ELR (cell line): ENCODE data around the gene TYRO3.

Experiments
- DNase-seq: peaks from one replicate; pipeline ENCODE4 v3.0.0-alpha.2; 2015; ENCODE audit warnings: low read depth

Gene TYRO3

DNA sequence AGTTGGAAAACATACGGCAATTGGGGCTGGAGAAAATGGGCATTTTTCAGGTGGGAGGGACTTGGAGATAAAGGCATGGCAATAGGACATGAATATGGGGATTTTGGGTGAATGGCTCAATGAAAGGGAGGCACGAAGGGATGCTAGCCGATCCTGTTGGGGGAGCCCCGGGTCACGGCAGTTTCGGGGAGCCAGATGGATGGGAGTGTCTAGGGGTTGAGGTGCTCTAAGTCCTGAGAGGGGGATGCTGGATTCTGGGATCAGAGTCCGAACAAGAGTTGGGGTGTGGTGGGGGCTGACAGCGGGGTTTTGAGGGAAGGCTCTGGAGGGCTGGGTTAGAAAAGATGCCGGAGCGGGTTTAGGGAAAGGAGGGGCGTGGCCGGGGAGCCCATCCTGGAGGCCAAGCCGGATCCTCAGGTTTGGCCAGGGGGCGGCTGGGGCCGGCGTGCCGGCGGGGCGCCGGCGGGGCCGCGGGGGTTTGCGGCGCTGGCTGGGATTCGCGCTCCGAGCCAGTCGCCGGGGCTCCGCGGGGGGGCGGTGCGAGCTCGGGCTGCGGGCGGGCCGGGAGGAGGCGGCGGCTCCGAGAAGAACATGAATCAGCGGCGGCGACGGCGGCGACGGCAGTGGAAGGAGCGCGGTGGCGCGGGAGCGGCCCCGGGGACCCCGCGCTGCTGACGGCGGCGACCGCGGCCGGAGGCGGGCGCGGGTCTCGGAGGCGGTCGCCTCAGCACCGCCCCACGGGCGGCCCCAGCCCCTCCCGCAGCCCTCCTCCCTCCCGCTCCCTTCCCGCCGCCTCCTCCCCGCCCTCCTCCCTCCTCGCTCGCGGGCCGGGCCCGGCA, at the start of gene TYRO3:
Gene TYRO3 (plus strand): TSS at position 813 of the 839 bp plus-strand sequence. CDS start 46 bp downstream, outside the sequence.
- peak; percentile 68 for DNase-seq

DNA sequence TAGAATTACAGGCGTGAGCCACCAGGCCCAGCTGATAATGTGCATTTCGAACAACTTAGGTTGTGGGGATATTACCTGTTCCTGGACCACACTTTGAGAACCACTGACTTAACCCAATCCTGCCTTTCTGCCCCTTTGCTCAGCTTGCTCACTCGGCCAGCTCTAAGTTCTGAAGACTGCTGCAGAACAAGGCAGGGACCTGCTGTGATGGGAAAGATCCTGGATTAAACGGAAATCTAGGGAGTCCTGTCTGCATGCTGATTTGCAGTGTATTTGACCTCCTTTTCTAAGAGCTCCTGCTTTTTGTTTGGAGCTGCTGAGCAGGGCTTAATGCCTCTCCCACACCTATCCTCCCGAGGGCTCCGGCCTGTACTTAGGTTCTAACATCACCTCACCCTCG, 48.3 kb upstream of the TYRO3 start:
- DNase-seq = no peak

DNA sequence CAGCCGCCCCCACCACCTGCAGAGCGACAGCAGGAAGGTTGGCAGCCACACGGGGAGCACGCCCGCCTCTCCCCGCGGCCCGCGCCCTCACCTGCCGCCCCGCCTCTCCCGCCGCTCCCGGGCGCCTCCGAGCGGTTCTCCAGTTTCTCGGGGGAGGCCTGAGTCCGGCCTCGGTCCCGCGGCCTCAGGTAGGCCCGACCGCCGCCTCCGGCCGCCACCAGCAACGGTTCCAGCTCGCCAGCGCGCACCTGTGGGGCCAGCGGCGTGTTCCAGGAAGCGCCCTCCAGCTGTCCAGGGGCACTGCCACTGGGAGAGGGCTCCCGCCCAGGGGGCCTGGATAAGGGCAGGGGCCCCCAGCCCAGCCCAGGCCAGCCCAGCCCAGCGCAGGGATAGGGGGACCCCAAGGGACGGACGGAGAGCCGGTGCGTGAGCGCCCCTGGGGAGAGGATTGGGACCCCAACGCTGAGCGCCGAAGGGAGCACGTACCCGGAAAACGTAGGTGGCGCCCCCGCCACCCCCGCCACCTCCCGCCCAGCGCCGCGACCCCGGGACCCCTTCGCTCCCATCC, 47.6 kb upstream of the TYRO3 start:
- DNase-seq = no peak

DNA sequence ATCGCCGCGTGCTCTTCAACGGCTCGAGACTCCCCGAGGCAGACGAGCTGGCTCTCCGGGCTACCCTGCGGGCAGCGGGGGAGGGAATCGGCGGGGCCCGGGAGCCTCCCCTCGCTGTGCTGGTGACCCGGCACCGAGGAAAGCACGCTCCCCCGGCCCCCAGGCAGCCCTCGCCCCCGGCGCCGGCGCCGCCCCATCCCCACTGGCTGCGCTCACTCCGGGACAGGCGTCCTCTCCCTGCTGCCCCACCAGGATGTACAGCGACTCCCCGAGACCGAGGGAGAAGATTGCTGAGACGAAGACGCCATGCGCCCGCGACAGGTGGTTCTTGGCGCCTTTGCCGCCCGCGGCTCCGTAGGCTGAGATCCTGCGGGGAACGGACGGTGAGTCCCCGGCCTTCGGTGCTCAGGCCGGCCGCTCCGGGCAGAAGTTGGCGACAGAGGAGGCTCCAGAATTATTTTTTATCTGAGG, 47.1 kb upstream of the TYRO3 start:
- no peak for DNase-seq

DNA sequence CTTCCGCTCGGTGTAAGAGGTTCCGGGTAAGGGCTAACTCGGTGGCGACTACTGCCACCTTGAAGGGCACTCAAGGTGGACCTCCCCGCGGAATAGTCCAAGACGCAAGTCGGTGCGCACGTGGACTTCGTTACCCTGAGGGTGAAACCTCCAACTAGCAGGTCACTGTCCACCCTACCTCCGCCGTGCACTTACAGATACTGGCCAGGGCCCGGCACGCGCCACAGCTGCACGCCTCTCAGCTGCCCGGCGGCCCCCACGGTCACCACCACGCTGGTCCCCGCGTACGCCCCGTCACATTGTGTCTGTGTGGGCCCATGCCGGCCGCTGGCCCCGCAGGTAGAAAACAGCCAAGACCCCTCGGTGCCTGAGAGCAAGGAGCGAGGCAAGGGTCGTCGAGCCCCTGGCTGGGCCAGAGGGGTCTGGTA, 46.5 kb upstream of the TYRO3 start:
- no peak for DNase-seq

DNA sequence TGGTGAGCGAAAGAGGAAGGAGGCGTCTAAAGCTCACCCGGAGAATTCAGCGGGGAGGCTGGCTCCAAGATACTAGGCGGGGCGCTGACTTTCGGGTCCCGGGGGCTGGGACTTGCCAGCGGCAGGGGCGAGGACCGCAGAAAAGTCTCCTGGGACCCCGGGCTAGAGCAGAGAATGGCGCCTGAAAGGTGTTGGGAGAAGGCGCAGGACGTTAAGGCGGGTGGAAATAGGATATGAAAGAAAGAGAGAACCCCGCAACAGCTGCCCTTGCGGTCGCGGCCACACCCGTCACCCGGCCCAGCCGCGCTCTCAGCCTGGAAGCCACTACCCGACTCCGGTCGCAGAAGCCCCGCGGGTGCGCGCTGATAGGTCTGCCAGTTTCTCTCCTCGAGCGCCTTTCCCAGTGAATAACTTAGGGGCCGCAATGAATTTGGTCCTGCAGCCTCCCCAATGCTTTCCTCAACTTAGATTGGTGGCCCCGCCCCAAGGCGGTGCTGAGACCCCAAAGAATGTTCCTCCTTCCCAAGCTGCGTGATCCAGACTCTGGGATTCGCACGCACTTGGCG, 46.0 kb upstream of the TYRO3 start:
- peak; percentile 47 for DNase-seq

DNA sequence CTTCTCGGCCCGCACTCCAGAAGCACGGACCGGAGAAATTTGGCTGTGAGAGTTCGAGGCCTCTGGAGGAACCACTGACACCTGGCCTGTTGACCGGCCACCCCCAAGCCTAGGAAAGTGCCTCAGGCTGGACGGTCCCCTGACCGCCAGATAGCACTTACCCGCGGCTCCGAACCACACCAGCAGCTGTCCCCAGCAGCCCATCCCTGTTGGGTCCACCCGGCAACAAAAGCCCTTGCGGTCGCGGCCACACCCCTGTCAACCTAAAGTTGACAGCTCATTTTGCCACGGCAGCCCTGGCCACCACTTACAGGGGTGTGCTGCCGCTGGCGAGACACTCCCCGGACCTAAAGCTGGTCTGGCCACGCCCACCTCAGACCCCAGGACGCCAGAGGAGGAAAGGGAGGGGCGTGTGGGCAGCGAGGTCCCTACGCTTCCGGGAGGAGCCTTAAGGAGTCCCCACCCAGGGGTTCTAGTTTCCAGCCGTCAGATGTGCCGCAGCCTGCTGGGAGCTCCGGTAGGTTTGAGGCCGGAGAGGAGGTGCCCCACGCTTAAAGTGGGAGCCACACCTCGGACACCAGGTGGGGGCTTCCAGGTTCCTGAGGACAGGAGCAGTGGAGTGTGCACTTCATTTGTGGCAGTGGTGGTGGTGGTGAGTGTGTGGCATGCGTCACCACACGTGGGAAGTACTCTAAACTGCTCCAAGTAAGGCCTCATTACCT, 45.3 kb upstream of the TYRO3 start, which contains the start of gene LTK:
Gene LTK (minus strand): TSS at position 322 of the 722 bp plus-strand sequence. CDS start 118 bp downstream, at position 204.
- peak; percentile 26 for DNase-seq

DNA sequence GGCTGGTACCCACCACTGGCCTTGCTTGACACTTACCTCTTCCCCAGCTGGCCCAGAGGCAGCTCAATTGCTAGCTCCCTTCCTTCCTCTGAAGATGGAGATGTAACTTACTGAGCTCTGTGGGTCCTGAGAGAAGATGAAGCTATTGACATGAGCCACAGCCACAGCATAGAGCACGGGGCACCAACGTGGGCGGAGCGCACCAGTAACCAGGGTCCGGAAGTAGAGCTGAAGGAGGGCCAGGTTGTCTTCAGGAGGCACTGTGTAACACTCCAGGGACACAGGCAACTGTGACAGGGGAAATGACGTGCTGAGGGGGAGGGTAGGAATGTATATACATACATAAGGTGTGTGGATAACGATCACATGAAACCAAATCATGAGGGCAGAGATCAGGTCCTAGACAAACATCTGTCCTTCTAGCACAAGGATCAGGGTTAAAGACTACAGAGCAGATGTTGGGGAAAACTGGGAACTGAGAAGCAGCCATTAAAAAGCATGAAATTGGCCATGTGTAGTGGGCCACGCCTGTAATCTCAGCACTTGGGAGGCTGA, 41.0 kb upstream of the TYRO3 start:
- no peak for DNase-seq

DNA sequence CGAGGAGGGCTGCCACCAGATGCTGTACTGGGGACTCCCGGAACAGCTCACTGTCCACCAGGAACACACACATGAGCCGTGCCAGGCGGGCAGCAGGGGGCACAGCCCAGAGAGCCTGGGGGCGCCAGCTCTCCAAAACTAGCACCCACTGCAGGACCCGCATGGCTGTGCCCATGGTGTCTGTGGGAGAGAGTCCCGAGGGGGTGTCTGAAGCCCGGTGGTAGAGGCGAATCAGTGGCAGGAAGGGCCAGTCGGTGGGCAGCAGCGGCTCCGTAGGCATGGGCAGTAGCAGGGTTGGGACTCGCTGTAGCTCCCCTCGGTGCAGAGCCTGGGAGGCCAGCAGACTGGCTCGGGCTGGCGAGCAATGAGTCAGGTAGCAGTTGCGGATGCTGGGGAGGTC, 38.4 kb upstream of the TYRO3 start:
- no peak for DNase-seq

DNA sequence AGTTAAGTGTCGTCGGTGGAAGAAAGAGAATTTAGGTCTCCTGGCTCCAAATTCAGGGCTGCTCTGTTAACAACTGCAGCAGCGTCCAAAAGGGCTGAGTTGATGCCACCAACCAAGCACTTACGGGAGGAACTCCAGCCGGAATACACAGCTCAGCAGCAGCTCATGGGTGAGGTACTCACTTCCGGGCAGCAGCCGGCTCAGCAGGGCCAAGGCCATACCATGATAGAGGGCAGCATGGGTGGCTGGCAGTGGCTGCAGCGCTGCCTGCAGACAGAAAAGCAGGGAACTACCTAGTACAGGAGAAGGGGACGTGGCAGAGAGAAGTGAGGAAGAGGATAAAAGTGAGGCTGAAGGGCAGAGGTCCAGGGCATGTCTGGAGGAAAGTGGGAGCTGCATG, 37.4 kb upstream of the TYRO3 start:
- no peak for DNase-seq

DNA sequence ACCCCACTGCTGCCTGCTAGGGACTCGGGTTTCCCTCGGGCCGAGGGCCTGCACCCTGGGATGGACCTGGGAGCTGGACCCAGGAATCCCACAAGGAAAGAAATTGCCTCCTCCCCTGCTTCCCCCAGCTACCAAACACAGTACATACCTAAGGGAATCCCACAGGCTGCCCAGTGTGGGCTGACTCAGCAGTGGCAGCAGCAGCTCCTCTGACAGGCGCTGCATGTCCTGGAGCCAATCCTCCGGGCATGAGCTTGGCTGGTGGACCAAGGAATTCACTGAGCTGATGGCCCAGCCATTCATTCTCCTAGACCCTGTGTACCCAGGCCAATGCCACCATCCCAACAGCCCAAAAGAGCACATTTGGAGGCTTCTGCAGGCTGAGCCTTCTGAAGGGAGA, 35.9 kb upstream of the TYRO3 start:
- DNase-seq = no peak

DNA sequence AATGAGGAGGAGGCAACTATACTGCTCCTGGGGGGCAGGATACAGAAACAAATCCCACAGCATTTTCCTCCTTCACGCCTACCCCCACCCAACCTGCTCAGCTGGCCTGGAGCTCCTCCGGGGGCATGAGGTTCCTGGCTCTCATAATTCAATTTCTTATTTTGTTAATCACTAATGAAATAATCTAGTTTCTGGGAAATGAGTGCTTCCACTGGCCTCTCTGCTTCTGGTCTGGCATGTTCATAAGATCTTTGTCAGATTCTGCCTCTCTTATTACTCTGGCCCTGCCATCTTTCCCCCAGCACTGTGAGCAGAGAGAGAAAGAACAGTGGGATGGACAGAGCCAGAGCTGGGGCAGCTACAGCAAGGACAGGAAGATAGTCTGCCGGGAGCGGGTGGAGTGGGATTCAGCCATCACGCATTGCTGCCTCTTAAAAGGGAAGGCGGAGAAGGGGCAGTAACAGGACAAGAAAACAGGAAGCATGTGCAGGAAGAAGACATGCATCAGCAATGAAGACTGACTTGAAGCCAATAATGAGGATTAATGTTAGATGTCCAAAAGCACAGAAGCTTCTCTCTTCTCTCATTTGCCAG, 28.6 kb upstream of the TYRO3 start:
- no peak for DNase-seq

DNA sequence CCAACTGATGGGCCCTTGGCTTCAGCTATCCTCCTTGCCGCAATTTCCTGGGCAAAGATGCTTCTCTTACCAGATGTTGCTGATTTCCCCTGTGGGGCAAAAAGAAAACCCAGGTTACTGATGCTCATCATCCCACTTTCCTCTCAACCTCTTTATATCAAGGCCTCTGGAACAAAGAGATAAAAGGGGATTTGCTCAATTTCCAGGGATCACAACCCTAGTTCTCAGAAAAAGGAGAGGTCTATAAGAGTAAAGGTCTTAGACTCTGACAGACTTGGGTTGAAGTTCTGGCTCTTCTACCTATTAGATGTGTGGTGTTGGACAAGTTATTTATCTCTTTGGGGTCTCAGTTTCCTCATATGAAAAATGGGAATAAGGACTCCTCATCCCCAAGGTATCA, 23.5 kb upstream of the TYRO3 start:
- no peak for DNase-seq

DNA sequence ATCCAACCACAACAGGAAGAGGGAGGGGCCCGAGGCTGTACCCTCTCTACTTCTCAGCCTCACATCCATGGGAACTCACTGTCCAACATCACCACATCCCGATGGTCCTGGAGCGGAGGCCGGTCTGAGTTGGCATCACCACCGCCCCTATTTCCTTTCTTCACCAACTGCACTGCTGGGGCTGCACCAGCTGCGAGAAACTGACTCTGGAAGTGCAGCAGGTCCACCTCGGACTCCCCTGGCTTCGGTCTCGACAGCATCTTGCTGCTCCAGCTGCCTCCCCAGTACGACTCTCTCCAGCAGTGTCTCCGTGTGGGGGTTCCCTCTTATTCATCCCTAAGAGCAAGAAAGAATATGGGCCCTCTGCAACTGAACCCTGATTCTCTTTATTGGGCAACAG, 22.1 kb upstream of the TYRO3 start:
- DNase-seq = no peak

DNA sequence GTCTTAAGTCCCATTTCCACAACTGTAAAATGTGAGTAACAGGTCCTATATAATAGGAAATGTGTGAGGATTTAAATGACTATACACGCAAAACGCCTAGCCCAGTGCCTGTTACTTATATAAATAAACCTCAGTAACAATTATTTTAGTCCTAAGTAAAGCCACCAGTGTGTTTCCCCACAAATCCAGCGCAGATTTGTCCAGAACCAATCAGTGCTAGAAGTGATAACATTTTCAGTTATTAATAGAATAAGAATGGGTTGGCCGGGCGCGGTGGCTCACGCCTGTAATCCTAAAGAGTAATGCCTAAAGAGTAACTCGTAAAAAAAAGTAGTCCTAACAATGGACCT, 15.5 kb upstream of the TYRO3 start:
- DNase-seq = no peak

DNA sequence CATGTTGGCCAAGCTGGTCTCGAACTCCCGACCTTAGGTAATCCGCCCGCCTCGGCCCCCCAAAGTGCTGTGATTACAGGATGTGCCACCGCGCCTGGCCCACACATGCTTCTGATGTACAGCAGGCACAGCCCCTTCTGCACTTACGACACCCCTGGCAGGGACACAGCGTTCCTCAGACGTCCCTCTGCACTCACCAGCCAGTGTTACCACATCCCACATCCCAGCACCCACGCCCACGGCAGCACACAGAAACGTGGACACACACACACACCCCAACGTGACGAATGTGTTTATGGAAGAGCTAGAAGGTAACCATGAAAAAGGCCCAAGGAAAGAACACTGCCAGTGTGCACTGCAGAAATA, 14.4 kb upstream of the TYRO3 start:
- DNase-seq = peak; percentile 13

DNA sequence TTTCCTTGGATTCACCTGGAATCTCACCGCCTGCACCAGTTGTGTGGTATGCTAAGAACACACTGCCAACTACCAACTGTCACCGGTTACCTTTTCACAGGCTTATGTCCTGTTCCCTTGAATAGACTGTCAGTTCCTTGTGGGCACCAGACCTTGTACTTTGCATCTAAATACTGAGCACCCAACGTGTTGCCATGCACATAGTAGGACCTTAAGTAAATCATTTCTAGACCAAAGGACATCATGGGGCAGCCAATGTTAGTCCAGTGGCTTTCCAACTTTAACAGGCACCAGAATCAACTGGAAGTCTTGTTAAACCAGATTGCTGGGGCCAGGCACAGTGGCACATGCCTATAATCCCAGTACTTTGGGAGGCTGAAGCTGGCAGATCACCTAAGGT, 13.8 kb upstream of the TYRO3 start:
- no peak for DNase-seq

DNA sequence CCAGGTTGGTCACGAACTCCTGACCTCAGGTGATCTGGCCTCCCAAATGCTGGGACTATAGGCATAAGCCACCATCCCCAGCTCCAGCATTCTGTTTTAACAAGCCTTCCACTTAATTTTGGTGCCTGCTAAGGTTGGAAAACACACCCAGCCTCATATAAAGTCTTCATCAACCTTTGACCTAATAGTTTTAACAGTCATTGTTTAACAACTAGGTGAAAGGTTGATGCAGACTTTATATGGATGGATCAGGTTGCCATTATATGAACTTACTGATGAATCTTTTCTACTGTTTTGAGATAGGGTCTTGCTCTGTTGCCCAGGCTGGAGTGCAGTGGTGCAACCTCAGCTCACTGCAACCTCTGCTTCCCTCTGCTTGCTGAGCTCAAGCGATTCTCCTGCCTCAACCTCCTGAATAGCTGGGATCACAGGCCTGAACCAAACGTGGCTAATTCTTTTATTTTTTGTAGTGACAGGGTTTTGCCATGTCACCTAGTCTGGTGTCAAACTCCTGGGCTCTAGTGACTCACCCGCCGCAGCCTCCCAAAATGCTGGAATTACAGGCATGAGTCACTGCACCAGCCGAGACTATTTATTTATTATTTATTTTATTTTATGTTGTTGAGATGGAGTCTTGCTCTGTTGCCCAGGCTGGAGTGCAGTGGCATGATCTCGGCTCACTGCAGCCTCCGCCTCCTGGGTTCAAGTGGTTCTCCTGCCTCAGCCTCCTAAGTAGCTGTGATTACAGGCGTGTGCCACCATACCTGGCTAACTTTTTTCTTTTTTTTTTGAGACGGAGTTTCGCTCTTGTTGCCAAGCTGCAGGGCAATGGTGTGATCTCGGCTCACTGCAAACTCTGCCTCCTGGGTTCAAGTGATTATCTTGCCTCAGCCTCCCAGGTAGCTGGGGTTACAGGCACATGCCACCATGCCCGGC, 11.9 kb upstream of the TYRO3 start:
- DNase-seq = peak; percentile 79

DNA sequence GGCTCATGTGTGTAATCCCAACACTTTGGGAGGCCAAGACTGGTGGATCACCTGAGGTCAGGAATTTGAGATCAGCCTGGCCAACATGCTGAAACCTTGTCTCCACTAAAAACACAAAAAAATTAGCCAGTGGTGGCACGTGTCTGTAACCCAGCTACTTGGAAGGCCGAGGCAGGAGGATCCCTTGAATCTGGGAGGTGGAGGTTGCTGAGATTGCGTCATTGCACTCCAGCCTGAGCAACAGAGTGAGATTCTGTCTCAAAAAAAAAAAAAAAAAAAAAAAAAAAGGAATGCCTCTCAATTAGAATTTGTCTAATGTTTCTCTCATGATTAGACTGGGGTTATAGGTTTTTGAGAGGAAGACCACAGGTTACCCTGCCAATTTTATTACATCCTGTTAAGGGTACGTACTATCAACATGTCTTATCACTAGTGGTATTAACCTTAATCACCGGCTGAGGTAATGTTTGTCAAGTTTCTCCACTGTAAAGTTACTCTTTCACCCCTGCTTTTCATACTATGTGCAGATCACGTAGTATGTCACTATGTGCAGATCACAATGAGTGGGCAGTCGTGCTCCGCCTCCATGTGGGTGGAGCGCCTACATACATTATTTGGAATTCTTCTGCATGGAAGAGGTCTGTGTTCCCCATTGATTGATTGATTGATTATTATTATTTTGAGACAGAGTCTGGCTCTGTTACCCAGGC, 8.8 kb upstream of the TYRO3 start:
- DNase-seq = no peak

DNA sequence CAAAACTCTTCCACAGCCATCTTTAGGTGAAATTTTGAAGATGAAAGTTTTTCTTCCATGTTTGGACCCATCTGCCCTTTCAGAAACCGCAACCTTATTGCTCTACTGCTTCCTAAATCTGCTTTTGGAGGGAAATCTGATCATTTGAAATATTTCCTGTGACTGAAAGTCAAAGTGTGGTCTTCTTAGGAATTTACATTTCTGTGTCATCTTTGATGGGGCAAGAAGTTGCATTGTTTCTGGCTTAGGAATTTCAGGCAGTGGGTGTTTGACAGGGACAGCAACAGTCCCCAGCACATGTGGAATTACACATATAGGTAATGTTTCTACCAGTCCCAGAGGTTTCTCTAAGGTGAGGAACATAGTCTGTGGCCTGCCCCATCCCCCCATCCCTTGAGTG, 5.3 kb upstream of the TYRO3 start:
- DNase-seq = peak; percentile 22
